Adrenal gland (tissue), 12 donors: ENCODE results near the gene ARL3. TPM values are rescaled to one million over a fixed set of nuclear protein-coding genes. Genes with fewer than 3 reads are reported as not detected.
A peak's percentile ranks its signal among the peaks of the same experiment; 100 is the strongest.

Source experiments
- DNase-seq, 7 donors: peaks; one replicate each; pipeline ENCODE4 v3.0.0-alpha.2; 2019 to 2020
- H3K27ac ChIP-seq, 5 donors: fragments of 200-600 bp; sonication (generic) in 4 of 5; 1 replicate in 3 of 5; 2 replicates in 2 of 5; pipeline versions ENCODE4 v1.5.1 to v1.8.0; 2016 to 2020; ENCODE audit warnings: mild to moderate bottlenecking in 1 of 5
- H3K27me3 ChIP-seq: fragments of 200-600 bp; 2 replicates; pipeline ENCODE4 v1.8.0; 2021
- H3K36me3 ChIP-seq, 2 donors: fragments of 200-600 bp; replicated peaks in 1 of 2; 1 replicate in 1 of 2; 2 replicates in 1 of 2; pipeline versions ENCODE4 v1.5.1 to v1.8.0; 2018 to 2022
- H3K4me1 ChIP-seq, 2 donors: fragments of 200-600 bp; replicated peaks in 1 of 2; 1 replicate in 1 of 2; 2 replicates in 1 of 2; pipeline versions ENCODE4 v1.5.1 to v1.8.0; 2018 to 2021
- H3K4me3 ChIP-seq, 4 donors: fragments of 200-600 bp; sonication (generic) in 3 of 4; one replicate each; pipeline ENCODE4 v1.5.1; 2016 to 2018
- H3K9me3 ChIP-seq, 3 donors: fragments of 200-600 bp; sonication (generic) in 1 of 3; replicated peaks in 1 of 3; 1 replicate in 2 of 3; 2 replicates in 1 of 3; pipeline versions ENCODE4 v1.5.1 to v1.8.0; 2016 to 2021
- CTCF ChIP-seq, 6 experiments: fragments of 450-650 bp in 4 of 6; fragments of 200-600 bp in 2 of 6; sonication (generic) in 1 of 6; IDR thresholded peaks; 1 replicate in 5 of 6; 2 replicates in 1 of 6; pipeline versions ENCODE4 v1.5.1 to v1.8.0; 2016 to 2021; ENCODE audit warnings: antibody characterized with exemption in 6 of 6, mild to moderate bottlenecking in 2 of 6, moderate library complexity in 1 of 6
- POLR2A ChIP-seq, 2 donors: fragments of 450-650 bp; IDR thresholded peaks; one replicate each; pipeline ENCODE4 v1.6.1; 2017; ENCODE audit warnings: antibody characterized with exemption in 2 of 2, mild to moderate bottlenecking in 2 of 2, moderate library complexity in 1 of 2
- WGBS, 4 donors: extraction: QIAGEN DNeasy Blood & Tissue Kit in 2 of 4; methylation state at CpG; one replicate each; pipeline versions ENCODE4 v1.1.5 to v1.1.7; 2013 to 2017; 5-methylcytosine and 5-hydroxymethylcytosine counted together
- intact Hi-C, 2 donors: fragments of 100-400 bp; cut with DNase I; formaldehyde crosslinking; loops; one replicate each; pipeline versions ENCODE4 v1.14.1 to v1.15.0; 2022 to 2023
- polyA plus RNA-seq, 3 donors: library from polyadenylated mRNA; stranded (reverse); fragments of 200-250 nt in 2 of 3; fragments of 350-450 nt in 1 of 3; fragmentation: Illumina TruSeq in 1 of 3; extraction: RNeasy Lipid Tissue Mini Kit (QIAGEN cat#74804) in 1 of 3; gene quantifications; one replicate each; pipeline ENCODE4 v1.2.3, GENCODE V29; 2013 to 2014
- total RNA-seq, 9 donors: library from RNA; depleted of rRNA in 4 of 9; stranded (reverse); fragments of >200 nt in 4 of 9; fragments of 120-200 nt in 1 of 9; fragmentation: NEBNext Ultra II Directional in 1 of 9; extraction: Animal tissue kit (Norgen Biotek cat#: 25700) in 1 of 9; gene quantifications; one replicate each; pipeline versions ENCODE4 v1.1.0 to v1.2.4, GENCODE V29; 2013 to 2023
- donor health status: healthy with polysubstance abuse.
- donor health status: Bipolar disorder and iron deficiency.
- donor health status: DM: yes; HTN: yes; CAD: no.
- donor health status: DM: no; HTN: no; CAD: no.
- donor health status: DM: no; HTN: no; CAD: no.
- donor health status: DM: yes; HTN: yes; CAD: no.

Gene ARL3
- total and polyA plus RNA-seq, 12 donors = 4.8 to 20.5 (median 8.8) TPM

GRCh38 chr10:102647443-102648268 lies 66.5 kb downstream of the ARL3 start:
- no peak for DNase-seq
- H3K27me3 ChIP-seq = no peaks in the 10 kb centered on the region
- H3K4me3 ChIP-seq = peak overlapping the region in 1 of 4 donors; percentile 82
- peaks cover 56 to 59% of the 10 kb centered on the region in 2 donors for H3K4me1 ChIP-seq
- no peaks in the 10 kb centered on the region for H3K9me3 ChIP-seq
- intact Hi-C loops = no loop called here
- H3K27ac ChIP-seq = peak overlapping the region in 2 of 5 donors; percentile 97 to 98
- no peak for TF ChIP-seq CTCF (IDR thresholded peaks at IDR 0.05)
- TF ChIP-seq POLR2A (IDR thresholded peaks at IDR 0.05) = no peak
- H3K36me3 ChIP-seq = peaks cover 0 to 10% of the 10 kb centered on the region in 2 donors
- WGBS, 4 donors = 54 to 62% (median 56%) methylated on average over 4 to 7 of the region's 7 CpGs

GRCh38 chr10:102646610-102647442 lies 67.4 kb downstream of the ARL3 start:
- Histone ChIP-seq H3K27ac (peak overlapping the region; percentile 92 to 99 (median 97)), H3K4me3 (peak overlapping the region in 3 of 4 donors; percentile 28 to 82 (median 69)), H3K27me3 (no peaks in the 10 kb centered on the region), H3K36me3 (peaks cover 0 to 4% of the 10 kb centered on the region in 2 donors), H3K9me3 (no peaks in the 10 kb centered on the region), H3K4me1 (peaks cover 52% of the 10 kb centered on the region in 2 donors)
- 17 to 23% (median 21%) methylated on average over 15 to 18 of the region's 18 CpGs for WGBS, 4 donors
- intact Hi-C loops = no loop called here
- TF ChIP-seq CTCF (IDR thresholded peaks at IDR 0.05) = no peak
- no peak for TF ChIP-seq POLR2A (IDR thresholded peaks at IDR 0.05)
- DNase-seq = peak in 4 of 7 donors; percentile 64 to 75 (median 73)

- Histone ChIP-seq H3K27ac (peak overlapping the region; percentile 92 to 99 (median 97)), H3K36me3 (no peaks in the 10 kb centered on the region), H3K4me1 (peaks cover 44 to 51% of the 10 kb centered on the region in 2 donors), H3K27me3 (no peaks in the 10 kb centered on the region), H3K9me3 (no peaks in the 10 kb centered on the region), H3K4me3 (peak overlapping the region; percentile 53 to 86 (median 76))
- intact Hi-C loops = no loop called here
- peak; percentile 31 to 68 for TF ChIP-seq POLR2A (IDR thresholded peaks at IDR 0.05)
- peak in 1 of 6 experiments; percentile 17 for TF ChIP-seq CTCF (IDR thresholded peaks at IDR 0.05)
- WGBS, 4 donors = 0 to 1% (median 0%) methylated on average over 19 to 29 of the region's 29 CpGs
- DNase-seq = peak; percentile 79 to 91 (median 87)
These were observed 68.2 kb downstream of the ARL3 start for GRCh38 chr10:102645741-102646609.
